Esophagus squamous epithelium (tissue), 5 donors: ENCODE data around the gene UVSSA. TPM values are rescaled to one million over a fixed set of nuclear protein-coding genes. Genes with fewer than 3 reads are reported as not detected.

Experiments used
- DNase-seq: peaks from one replicate; lab custom pipeline; 2025; lab: John Stamatoyannopoulos, UW
- H3K27ac ChIP-seq, 4 donors: fragments of 200-600 bp; sonication (generic); one replicate each; pipeline ENCODE4 v1.5.1; 2016 to 2019; ENCODE audit warnings: mild to moderate bottlenecking in 1 of 4
- H3K27me3 ChIP-seq, 4 donors: fragments of 200-600 bp; sonication (generic); 1 replicate in 3 of 4; 2 replicates in 1 of 4; pipeline versions ENCODE4 v1.5.1 to v1.6.0; 2017 to 2021; ENCODE audit warnings: antibody characterized with exemption in 1 of 4
- H3K36me3 ChIP-seq, 3 donors: fragments of 200-600 bp; sonication (generic); one replicate each; pipeline ENCODE4 v1.5.1; 2016 to 2019
- H3K4me1 ChIP-seq, 3 donors: fragments of 200-600 bp; sonication (generic); one replicate each; pipeline ENCODE4 v1.5.1; 2017 to 2019
- H3K4me3 ChIP-seq, 4 donors: fragments of 200-600 bp; sonication (generic); 1 replicate in 3 of 4; 2 replicates in 1 of 4; pipeline ENCODE4 v1.5.1; 2016 to 2019; ENCODE audit warnings: mild to moderate bottlenecking in 2 of 4, moderate library complexity in 1 of 4
- H3K9me3 ChIP-seq, 3 donors: fragments of 200-600 bp; sonication (generic); one replicate each; pipeline ENCODE4 v1.5.1; 2016 to 2019
- CTCF ChIP-seq, 6 experiments: fragments of 450-650 bp in 4 of 6; fragments of 200-600 bp in 2 of 6; sonication (generic) in 2 of 6; IDR thresholded peaks; one replicate each; pipeline ENCODE4 v1.5.1; 2016 to 2019; ENCODE audit warnings: antibody characterized with exemption in 6 of 6, mild to moderate bottlenecking in 4 of 6, moderate library complexity in 4 of 6
- POLR2A ChIP-seq, 4 donors: fragments of 450-650 bp; IDR thresholded peaks; one replicate each; pipeline ENCODE4 v1.6.1; 2017; ENCODE audit warnings: antibody characterized with exemption in 4 of 4, mild to moderate bottlenecking in 4 of 4, moderate library complexity in 3 of 4
- WGBS, 2 donors: methylation state at CpG; one replicate each; pipeline ENCODE4 v1.1.5; 2018; 5-methylcytosine and 5-hydroxymethylcytosine counted together
- intact Hi-C: fragments of 100-400 bp; cut with DNase I; formaldehyde crosslinking; loops from one replicate; pipeline ENCODE4 v1.15.0; 2022
- total RNA-seq, 4 donors: library from RNA; depleted of rRNA; stranded (reverse); fragments of >200 nt; gene quantifications; one replicate each; pipeline ENCODE4 v1.1.0, GENCODE V29; 2016
- donor health status: DM: yes; HTN: yes; CAD: no.

UVSSA gene
- total RNA-seq, 4 donors from 2014 or later = 7.2 to 12.8 (median 11.5) TPM

GRCh38 chr4:1413687-1414479 is 66.9 kb downstream of the UVSSA start:
- TF ChIP-seq POLR2A (IDR thresholded peaks at IDR 0.05) = no peak
- TF ChIP-seq CTCF (IDR thresholded peaks at IDR 0.05) = no peak
- H3K9me3 ChIP-seq = no peaks in the 10 kb centered on the region
- no peak overlapping the region for H3K4me3 ChIP-seq
- WGBS, 2 donors = 14 to 34% methylated on average over 12 to 16 of the region's 77 CpGs
- intact Hi-C loops = no loop called here
- no peaks in the 10 kb centered on the region for H3K36me3 ChIP-seq
- H3K4me1 ChIP-seq = peaks cover 0 to 8% (median 0%) of the 10 kb centered on the region in 3 donors
- H3K27ac ChIP-seq = no peak overlapping the region
- H3K27me3 ChIP-seq = peaks cover 3 to 99% (median 29%) of the 10 kb centered on the region in 4 donors
- DNase-seq = no peak

- no peaks in the 10 kb centered on the region for H3K36me3 ChIP-seq
- no peak overlapping the region for H3K27ac ChIP-seq
- intact Hi-C loops = no loop called here
- peaks cover 0 to 99% (median 23%) of the 10 kb centered on the region in 4 donors for H3K27me3 ChIP-seq
- DNase-seq = no peak
- peaks cover 0 to 8% (median 0%) of the 10 kb centered on the region in 3 donors for H3K4me1 ChIP-seq
- TF ChIP-seq CTCF (IDR thresholded peaks at IDR 0.05) (no peak), POLR2A (IDR thresholded peaks at IDR 0.05) (no peak)
- no peak overlapping the region for H3K4me3 ChIP-seq
- no peaks in the 10 kb centered on the region for H3K9me3 ChIP-seq
- 53 to 61% methylated on average over 10 to 42 of the region's 75 CpGs for WGBS, 2 donors
Measured at GRCh38 chr4:1414831-1415680, 68.0 kb downstream of the UVSSA start.

GRCh38 chr4:1415681-1415981 is 68.6 kb downstream of the UVSSA start:
- intact Hi-C loops = no loop called here
- 65 to 71% methylated on average over 13 of the region's 13 CpGs for WGBS, 2 donors
- DNase-seq = no peak

GRCh38 chr4:1416051-1416947 is 69.3 kb downstream of the UVSSA start:
- intact Hi-C loops = no loop called here
- H3K9me3 ChIP-seq = no peaks in the 10 kb centered on the region
- H3K27me3 ChIP-seq = peaks cover 0 to 95% (median 21%) of the 10 kb centered on the region in 4 donors
- no peak overlapping the region for H3K27ac ChIP-seq
- 52 to 63% methylated on average over 9 to 19 of the region's 27 CpGs for WGBS, 2 donors
- DNase-seq = no peak
- H3K4me1 ChIP-seq = peaks cover 0 to 8% (median 0%) of the 10 kb centered on the region in 3 donors
- TF ChIP-seq CTCF (IDR thresholded peaks at IDR 0.05) (no peak), POLR2A (IDR thresholded peaks at IDR 0.05) (no peak)
- no peaks in the 10 kb centered on the region for H3K36me3 ChIP-seq
- no peak overlapping the region for H3K4me3 ChIP-seq

More at GRCh38 chr4:1415681-1415981, 68.6 kb downstream of the UVSSA start:
- peaks cover 0 to 96% (median 22%) of the 10 kb centered on the region in 4 donors for H3K27me3 ChIP-seq
- no peaks in the 10 kb centered on the region for H3K36me3 ChIP-seq
- no peak overlapping the region for H3K4me3 ChIP-seq
- peaks cover 0 to 8% (median 0%) of the 10 kb centered on the region in 3 donors for H3K4me1 ChIP-seq
- no peak overlapping the region for H3K27ac ChIP-seq
- TF ChIP-seq CTCF (IDR thresholded peaks at IDR 0.05) (no peak), POLR2A (IDR thresholded peaks at IDR 0.05) (no peak)
- no peaks in the 10 kb centered on the region for H3K9me3 ChIP-seq
